Lower leg skin (tissue), 3 donors: Measurements from ENCODE around the gene DTX1.

Source experiments
- CTCF ChIP-seq, 3 donors: fragments of 450-650 bp; IDR thresholded peaks; one replicate each; pipeline ENCODE4 v1.5.1; 2016; ENCODE audit warnings: antibody characterized with exemption in 3 of 3, mild to moderate bottlenecking in 3 of 3, moderate library complexity in 2 of 3
- POLR2A ChIP-seq, 2 donors: fragments of 450-650 bp; IDR thresholded peaks; one replicate each; pipeline ENCODE4 v1.6.1; 2016 to 2017; ENCODE audit warnings: antibody characterized with exemption in 2 of 2, mild to moderate bottlenecking in 1 of 2, moderate library complexity in 1 of 2

- TF ChIP-seq POLR2A (IDR thresholded peaks at IDR 0.05) (no peak), CTCF (IDR thresholded peaks at IDR 0.05) (no peak)
Observed at GRCh38 chr12:113118142-113118541, 61.6 kb downstream of the DTX1 start.
